Right atrium auricular region (tissue), 2 donors: ENCODE measurements around the gene PDE4B. TPM values are rescaled to one million over a fixed set of nuclear protein-coding genes. Genes with fewer than 3 reads are reported as not detected.
A peak's percentile ranks its signal among the peaks of the same experiment; 100 is the strongest.

Source experiments
- DNase-seq: peaks from one replicate; pipeline ENCODE4 v3.0.0-alpha.2; 2019; ENCODE audit warnings: low spot score
- H3K27ac ChIP-seq, 2 donors: fragments of 200-600 bp; sonication (generic); 1 replicate in 1 of 2; 2 replicates in 1 of 2; pipeline ENCODE4 v1.5.1; 2016 to 2019
- H3K27me3 ChIP-seq, 2 donors: fragments of 200-600 bp; sonication (generic); one replicate each; pipeline versions ENCODE4 v1.5.1 to v1.6.0; 2017 to 2019
- H3K36me3 ChIP-seq: fragments of 200-600 bp; sonication (generic); one replicate; pipeline ENCODE4 v1.5.1; 2016
- H3K4me1 ChIP-seq, 2 donors: fragments of 200-600 bp; sonication (generic); one replicate each; pipeline versions ENCODE4 v1.5.1 to v1.6.0; 2017 to 2019
- H3K4me3 ChIP-seq, 2 donors: fragments of 200-600 bp; sonication (generic); 1 replicate in 1 of 2; 2 replicates in 1 of 2; pipeline ENCODE4 v1.5.1; 2017 to 2019; ENCODE audit warnings: mild to moderate bottlenecking in 1 of 2, moderate library complexity in 1 of 2
- H3K9me3 ChIP-seq, 2 donors: fragments of 200-600 bp; sonication (generic); one replicate each; pipeline ENCODE4 v1.5.1; 2019
- CTCF ChIP-seq, 2 donors: fragments of 200-600 bp; sonication (generic); IDR thresholded peaks; one replicate each; pipeline ENCODE4 v1.5.1; 2019; ENCODE audit warnings: antibody characterized with exemption in 2 of 2
- total RNA-seq, 2 donors: library from RNA; depleted of rRNA; stranded (reverse); fragments of >200 nt; gene quantifications; one replicate each; pipeline ENCODE4 v1.1.0, GENCODE V29; 2016

Gene PDE4B
- total RNA-seq, 2 donors from 2014 or later, result 16.0 to 27.7 TPM

DNA sequence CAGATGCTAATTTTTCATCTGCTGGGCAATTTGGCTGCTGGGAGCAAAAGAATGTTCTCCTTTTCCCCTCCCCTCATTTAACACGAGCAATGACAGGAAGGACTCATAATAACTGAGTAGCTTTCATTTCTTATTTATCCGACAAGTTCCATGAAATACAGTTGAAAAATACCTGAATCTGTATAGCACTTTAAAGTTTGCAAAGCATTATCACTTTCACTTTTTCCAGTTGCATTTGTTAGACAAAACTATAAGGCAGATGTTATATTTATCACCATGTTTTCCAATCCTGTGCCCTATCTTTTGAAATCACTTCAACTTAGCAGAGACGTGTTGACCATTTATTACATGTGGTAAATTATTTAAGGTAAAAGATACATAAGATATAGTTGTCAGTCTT, 390.7 kb downstream of the PDE4B start:
- Histone ChIP-seq H3K4me1 (no peaks in the 10 kb centered on the region), H3K27ac (no peak overlapping the region), H3K36me3 (no peaks in the 10 kb centered on the region), H3K4me3 (no peak overlapping the region), H3K9me3 (no peaks in the 10 kb centered on the region), H3K27me3 (no peaks in the 10 kb centered on the region)
- no peak for TF ChIP-seq CTCF (IDR thresholded peaks at IDR 0.05)
- no peak for DNase-seq

- no peaks in the 10 kb centered on the region for H3K4me1 ChIP-seq
- no peaks in the 10 kb centered on the region for H3K36me3 ChIP-seq
- no peak overlapping the region for H3K4me3 ChIP-seq
- DNase-seq, result no peak
- H3K27me3 ChIP-seq, result no peaks in the 10 kb centered on the region
- no peak for TF ChIP-seq CTCF (IDR thresholded peaks at IDR 0.05)
- H3K9me3 ChIP-seq, result no peaks in the 10 kb centered on the region
- no peak overlapping the region for H3K27ac ChIP-seq
Measured at GRCh38 chr1:66197120-66197519, 404.4 kb downstream of the PDE4B start.

DNA sequence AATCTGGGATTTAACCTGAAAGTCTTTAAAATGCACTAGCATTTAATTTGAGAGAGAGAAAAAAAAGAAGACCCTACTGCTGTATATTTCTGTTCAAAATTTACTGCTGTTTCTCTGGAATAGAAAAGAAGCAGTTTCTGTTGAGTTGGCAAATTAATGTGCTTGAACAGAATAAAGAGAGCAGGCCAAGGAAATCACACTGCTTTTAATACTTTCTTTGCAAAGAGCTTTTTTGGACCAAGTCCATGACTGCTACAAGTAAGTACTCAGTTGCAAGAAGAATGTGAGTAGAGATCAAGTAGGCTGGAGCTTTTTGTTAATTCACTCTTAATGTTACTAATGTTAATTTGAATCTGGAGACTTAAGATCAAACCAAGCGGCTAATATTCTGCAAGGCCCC, 405.1 kb downstream of the PDE4B start:
- H3K9me3 ChIP-seq, result no peaks in the 10 kb centered on the region
- no peak for DNase-seq

DNA sequence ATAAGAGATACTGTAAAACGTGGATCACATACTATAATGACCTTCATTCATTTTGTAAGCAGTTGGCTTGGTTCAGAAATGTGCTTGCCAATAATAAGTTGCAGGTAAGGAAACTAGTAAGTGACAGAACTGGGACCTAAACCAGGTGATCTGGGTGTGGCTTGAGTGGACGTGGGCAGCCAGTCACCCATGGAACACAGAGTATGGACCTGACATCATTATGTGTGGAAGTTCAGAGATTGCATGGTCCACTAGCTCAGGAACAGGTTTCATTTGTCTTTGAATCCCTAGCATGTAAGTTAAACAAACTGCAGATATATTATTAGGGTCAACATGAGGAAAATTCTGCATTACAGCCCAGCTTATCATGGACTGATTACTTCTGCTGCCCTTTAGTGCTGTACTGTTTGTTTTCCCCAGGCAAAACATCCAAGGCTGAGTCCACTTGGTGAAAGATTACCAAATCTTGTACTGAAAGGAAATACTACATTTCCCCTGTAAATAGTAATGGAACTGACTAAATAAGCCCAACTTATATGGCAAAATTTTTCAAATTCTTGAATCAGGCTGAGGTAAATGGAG, 414.0 kb downstream of the PDE4B start:
- no peak overlapping the region for H3K27ac ChIP-seq

More for the DNA sequence above, 405.1 kb downstream of the PDE4B start:
- Histone ChIP-seq H3K36me3 (no peaks in the 10 kb centered on the region), H3K4me1 (no peaks in the 10 kb centered on the region), H3K27ac (no peak overlapping the region), H3K4me3 (no peak overlapping the region), H3K27me3 (no peaks in the 10 kb centered on the region)
- no peak for TF ChIP-seq CTCF (IDR thresholded peaks at IDR 0.05)

GRCh38 chr1:66207484-66207883, 414.8 kb downstream of the PDE4B start:
- no peak overlapping the region for H3K4me3 ChIP-seq
- no peaks in the 10 kb centered on the region for H3K27me3 ChIP-seq
- H3K27ac ChIP-seq, result peak overlapping the region in 1 of 2 donors; percentile 54
- TF ChIP-seq CTCF (IDR thresholded peaks at IDR 0.05), result no peak
- no peaks in the 10 kb centered on the region for H3K4me1 ChIP-seq
- H3K9me3 ChIP-seq, result no peaks in the 10 kb centered on the region
- no peak for DNase-seq
- no peaks in the 10 kb centered on the region for H3K36me3 ChIP-seq

More for the DNA sequence above, 414.0 kb downstream of the PDE4B start:
- no peak for DNase-seq
- Histone ChIP-seq H3K9me3 (no peaks in the 10 kb centered on the region), H3K4me3 (no peak overlapping the region), H3K36me3 (no peaks in the 10 kb centered on the region), H3K4me1 (no peaks in the 10 kb centered on the region), H3K27me3 (no peaks in the 10 kb centered on the region)
- TF ChIP-seq CTCF (IDR thresholded peaks at IDR 0.05), result no peak

DNA sequence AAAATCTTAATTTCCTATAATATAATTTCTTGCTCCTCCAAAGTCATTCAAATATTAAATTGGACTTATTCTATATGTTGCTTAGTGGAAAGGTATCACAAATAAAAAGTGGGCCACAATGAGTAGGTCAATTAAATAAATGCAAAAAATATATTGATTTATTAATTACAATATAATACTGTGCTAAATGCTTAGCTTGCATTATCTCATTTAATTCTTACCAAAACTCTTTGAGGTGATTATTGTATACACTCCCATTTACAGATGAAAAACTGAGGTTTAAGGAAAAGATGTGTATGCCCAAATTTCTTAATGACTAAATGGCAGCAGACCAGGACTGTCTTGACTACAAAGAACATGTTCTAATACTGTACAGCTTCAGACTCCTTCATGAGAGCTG, 415.9 kb downstream of the PDE4B start:
- Histone ChIP-seq H3K9me3 (no peaks in the 10 kb centered on the region), H3K27ac (no peak overlapping the region), H3K27me3 (no peaks in the 10 kb centered on the region), H3K36me3 (no peaks in the 10 kb centered on the region), H3K4me3 (no peak overlapping the region), H3K4me1 (no peaks in the 10 kb centered on the region)
- DNase-seq, result no peak
- TF ChIP-seq CTCF (IDR thresholded peaks at IDR 0.05), result no peak
